HepG2 (cell line): ENCODE results near the gene KDM6B. TPM values are rescaled to one million over a fixed set of nuclear protein-coding genes. Genes with fewer than 3 reads are reported as not detected.
A peak's percentile ranks its signal among the peaks of the same experiment; 100 is the strongest.

ENCODE experiments used
- ATAC-seq: fragments of 200-7000 bp; cut with Tn5 transposase; 3 replicates; pipeline ENCODE4 v1.9.1; 2020; ENCODE audit warnings: mild to moderate bottlenecking, moderate library complexity
- BruUV-seq: library from RNA; stranded (reverse); fragments of 400-500 nt; replicated peaks from 2 replicates; lab custom pipeline; 2021; lab: Mats Ljungman, UMichigan
- CTCF ChIA-PET: fragments of 300-600 bp; formaldehyde crosslinking; extraction: SDS; loops from one replicate; lab custom pipeline; 2021; ENCODE audit warnings: low total read pairs, inconsistent platforms, low intra/inter-chr PET ratio; lab: Yijun Ruan, JAX
- POLR2A ChIA-PET: fragments of 350-600 bp; sonication (Branson Sonifier 250); formaldehyde crosslinking; loops from one replicate; lab custom pipeline; 2020; ENCODE audit warnings: antibody characterized with exemption, inconsistent platforms; lab: Yijun Ruan, JAX
- DNase-seq: peaks from one replicate; pipeline ENCODE4 v3.0.0-alpha.2; 2015; ENCODE audit warnings: low spot score
- FAIRE-seq: peaks from 3 replicates; lab custom pipeline; 2011; peaks lifted over from hg19 to GRCh38; lab: Jason Lieb, UNC
- H2AFZ ChIP-seq: one replicate; pipeline ENCODE4 v1.6.1; 2011; ENCODE audit warnings: low read length, inconsistent platforms
- H3K27ac ChIP-seq: fragments of 300-600 bp; 3 replicates; pipeline ENCODE4 v1.8.0; 2011; ENCODE audit warnings: mixed run types, mild to moderate bottlenecking, mixed read lengths, low read length, inconsistent platforms; ENCODE audit not compliant: insufficient read depth; ENCODE audit errors: extremely low read length
- H3K27me3 ChIP-seq, 2 experiments: fragments of 200-600 bp in 1 of 2; 2 replicates in 1 of 2; 3 replicates in 1 of 2; pipeline versions ENCODE4 v1.6.0 to v1.8.0; 2011; ENCODE audit warnings: low read length in 2 of 2, mild to moderate bottlenecking in 2 of 2, moderate library complexity in 2 of 2, inconsistent platforms in 1 of 2; ENCODE audit not compliant: insufficient read depth in 2 of 2, control insufficient read depth in 1 of 2
- H3K36me3 ChIP-seq, 2 experiments: fragments of 200-600 bp in 1 of 2; replicated peaks in 1 of 2; 2 replicates in 1 of 2; 3 replicates in 1 of 2; pipeline versions ENCODE4 v1.5.1 to v1.8.0; 2011; ENCODE audit warnings: low read length in 2 of 2, inconsistent platforms in 1 of 2; ENCODE audit not compliant: insufficient read depth in 2 of 2, control insufficient read depth in 1 of 2
- H3K4me1 ChIP-seq: 2 replicates; pipeline ENCODE4 v1.5.1; 2012; ENCODE audit warnings: low read length, inconsistent platforms; ENCODE audit not compliant: insufficient read depth
- H3K4me2 ChIP-seq: 2 replicates; pipeline ENCODE4 v1.6.0; 2011; ENCODE audit warnings: low read depth, low read length, inconsistent platforms
- H3K4me3 ChIP-seq, 3 experiments: fragments of 200-600 bp in 1 of 3; sonication (generic), shearing (Covaris generic) in 1 of 3; replicated peaks in 1 of 3; 2 replicates each; pipeline ENCODE4 v1.5.1; 2011 to 2016; ENCODE audit warnings: low read length in 3 of 3, inconsistent platforms in 2 of 3, low read depth in 2 of 3, mild to moderate bottlenecking in 2 of 3, control low read depth in 1 of 3, mixed read lengths in 1 of 3; ENCODE audit not compliant: insufficient read depth in 1 of 3
- H3K79me2 ChIP-seq: one replicate; pipeline ENCODE4 v1.6.1; 2011; ENCODE audit warnings: low read length, inconsistent platforms; ENCODE audit not compliant: insufficient read depth
- H3K9ac ChIP-seq: 2 replicates; pipeline ENCODE4 v1.6.0; 2011; ENCODE audit warnings: mild to moderate bottlenecking, low read depth, low read length, inconsistent platforms; ENCODE audit not compliant: insufficient read depth
- H3K9me3 ChIP-seq: 2 replicates; pipeline ENCODE4 v1.5.1; 2012; ENCODE audit warnings: mild to moderate bottlenecking, low read length
- H4K20me1 ChIP-seq: 2 replicates; pipeline ENCODE4 v1.6.0; 2011; ENCODE audit warnings: inconsistent platforms, mild to moderate bottlenecking, low read length, moderate library complexity; ENCODE audit not compliant: insufficient read depth
- ARID3A ChIP-seq: IDR thresholded peaks from 2 replicates; pipeline ENCODE4 v1.6.1; 2012; ENCODE audit warnings: low read depth, low read length, improper control_type of control experiment
- CBFB ChIP-seq: sonication (generic); formaldehyde crosslinking; IDR thresholded peaks from 2 replicates; pipeline ENCODE4 v1.4.0; 2020; ENCODE audit warnings: missing genetic modification reagents
- CTCF ChIP-seq: sonication (generic); formaldehyde crosslinking; IDR thresholded peaks from 2 replicates; pipeline ENCODE4 v1.5.0; 2020; ENCODE audit warnings: mild to moderate bottlenecking, missing genetic modification reagents, moderate library complexity
- HINFP ChIP-seq: sonication (generic); formaldehyde crosslinking; IDR thresholded peaks from 2 replicates; pipeline ENCODE4 v1.4.0; 2020; ENCODE audit warnings: low read depth, mild to moderate bottlenecking, missing genetic modification reagents
- POLR2G ChIP-seq: fragments of 200-400 bp; formaldehyde crosslinking; IDR thresholded peaks from 2 replicates; pipeline ENCODE4 v1.6.1; 2018; ENCODE audit warnings: mild to moderate bottlenecking, low read depth, low read length, moderate library complexity
- ZFP36L1 ChIP-seq: sonication (generic); formaldehyde crosslinking; IDR thresholded peaks from 2 replicates; pipeline ENCODE4 v1.8.0; 2022; ENCODE audit warnings: mild to moderate bottlenecking, missing genetic modification reagents, moderate library complexity
- ZNF234 ChIP-seq: sonication (generic); formaldehyde crosslinking; conservative IDR thresholded peaks from 2 replicates; pipeline ENCODE4 v1.5.1; 2020; ENCODE audit warnings: mild to moderate bottlenecking, missing genetic modification reagents
- ZNF296 ChIP-seq: sonication (generic); formaldehyde crosslinking; conservative IDR thresholded peaks from 2 replicates; pipeline ENCODE4 v1.5.0; 2020; ENCODE audit warnings: mild to moderate bottlenecking, missing genetic modification reagents
- WGBS: methylation state at CpG from one replicate; pipeline ENCODE4 v1.1.6; 2017; ENCODE audit warnings: low lambda C conversion rate; 5-methylcytosine and 5-hydroxymethylcytosine counted together
- in situ Hi-C: cut with HindIII; loops from 2 replicates; pipeline ENCODE4 v1.10.0; 2017; ENCODE audit warnings: low pct_unique_long_range_greater_than_20kb; ENCODE audit not compliant: extremely low pct_ligation_motif_present
- intact Hi-C: fragments of 100-400 bp; cut with micrococcal nuclease; formaldehyde crosslinking; loops from one replicate; pipeline ENCODE4 v1.10.0; 2022; ENCODE audit not compliant: unreplicated experiment
- polyA plus RNA-seq, 8 experiments: library from polyadenylated mRNA; depleted of rRNA in 3 of 8; stranded (reverse) in 7 of 8; unstranded in 1 of 8; fragments of >200 nt; fragmentation: Illumina TruSeq in 4 of 8; extraction: Trizol in 4 of 8; gene quantifications; 2 replicates each; pipeline versions ENCODE4 v1.2.1 to v1.2.3, GENCODE V29; 2011 to 2016; ENCODE audit warnings: low read depth in 4 of 8, missing spikeins in 1 of 8, mixed read lengths in 1 of 8; ENCODE audit not compliant: insufficient read depth in 1 of 8
- total RNA-seq, 5 experiments: library from RNA; depleted of rRNA; stranded (reverse); fragments of >200 nt; fragmentation: Illumina TruSeq; extraction: Trizol; gene quantifications; 2 replicates each; pipeline ENCODE4 v1.2.3, GENCODE V29; 2016; ENCODE audit warnings: low read depth in 1 of 5

The KDM6B gene
- total and polyA plus RNA-seq, 2 of the 13 experiments (the other 11 are each of a cell fraction or from before 2014, with no cell fraction given) = 1.3 to 2.1 TPM

- FAIRE-seq = no peak
- TF ChIP-seq ZNF296 (CRISPR knock-in tag) (no peak), ZNF234 (CRISPR knock-in tag) (no peak), ZFP36L1 (CRISPR knock-in tag) (no peak)
- no TSS peak for BruUV-seq
- WGBS = 26% methylated on average over 9 of the region's 9 CpGs
- Histone ChIP-seq H3K79me2 (no peaks in the 10 kb centered on the region), H3K4me2 (no peak overlapping the region), H3K27me3 (peaks cover 0 to 31% of the 10 kb centered on the region in 2 experiments; a peak in 2 of 5 replicates), H3K4me1 (no peaks in the 10 kb centered on the region), H3K4me3 (no peak overlapping the region), H3K36me3 (no peaks in the 10 kb centered on the region), H3K9ac (no peak overlapping the region), H2AFZ (no peak overlapping the region), H3K27ac (no peak overlapping the region), H4K20me1 (no peaks in the 10 kb centered on the region), H3K9me3 (no peaks in the 10 kb centered on the region)
- intact Hi-C loops = loop anchor here (1.0 to 5.0 kb wide), 2 partner anchors 32 to 82 kb away; no protein-coding TSS in a partner anchor
- no peak for ATAC-seq
- CTCF ChIA-PET = interaction anchor here (1.0 to 2.0 kb wide), 2 partner anchors 27 to 33 kb away, joined by 4 to 9 read pairs; partner anchors contain the start of genes CYB5D1 and NAA38
- POLR2A ChIA-PET = interaction anchor here (1.1 to 1.6 kb wide), 3 partner anchors 9 to 33 kb away, joined by 4 to 7 read pairs (median 6); partner anchors contain the start of genes KDM6B and NAA38
- in situ Hi-C loops = loop anchor here (5.0 kb wide), 1 partner anchor 73 kb away; no protein-coding TSS in a partner anchor
- DNase-seq = no peak
Measured at GRCh38 chr17:7824021-7824924, 9.7 kb upstream of the KDM6B start.

GRCh38 chr17:7825206-7825990, 8.6 kb upstream of the KDM6B start:
- intact Hi-C loops (no loop called here), in situ Hi-C loops (no loop called here)
- H3K79me2 ChIP-seq = no peaks in the 10 kb centered on the region
- H3K36me3 ChIP-seq = no peaks in the 10 kb centered on the region
- peak; percentile 52; the same call in 2 of the 3 replicates for ATAC-seq
- H3K9ac ChIP-seq = no peak overlapping the region
- ChIA-PET CTCF (interaction anchor here (1.0 kb wide), 1 partner anchor 26 kb away, joined by 5 read pairs; no protein-coding TSS in a partner anchor), POLR2A (interaction anchor here (1.1 to 1.6 kb wide), 4 partner anchors 8 to 31 kb away, joined by 3 to 7 read pairs (median 5); partner anchors contain the start of genes KDM6B and NAA38)
- no peak overlapping the region for H3K27ac ChIP-seq
- no peak for FAIRE-seq
- H3K4me3 ChIP-seq = no peak overlapping the region
- H2AFZ ChIP-seq = no peak overlapping the region
- no TSS peak for BruUV-seq
- 17% methylated on average over 12 of the region's 12 CpGs for WGBS
- no peaks in the 10 kb centered on the region for H4K20me1 ChIP-seq
- no peaks in the 10 kb centered on the region for H3K4me1 ChIP-seq
- peak; percentile 23 for DNase-seq
- H3K4me2 ChIP-seq = no peak overlapping the region
- peaks cover 4 to 29% of the 10 kb centered on the region in 2 experiments; a peak in 3 of 5 replicates for H3K27me3 ChIP-seq
- H3K9me3 ChIP-seq = no peaks in the 10 kb centered on the region
- TF ChIP-seq HINFP = no peak
- TF ChIP-seq POLR2G = no peak
- TF ChIP-seq CBFB (CRISPR knock-in tag) = no peak
- peak; percentile 26; the same call in 1 of the 2 replicates for TF ChIP-seq CTCF (CRISPR knock-in tag)
- peak; percentile 48; the same call in 1 of the 2 replicates for TF ChIP-seq ARID3A
